Parathyroid adenoma (tissue), 2 donors: ENCODE data around the gene METTL22.

Experiments used
- H2AFZ ChIP-seq: fragments of 300-600 bp; sonication (generic); one replicate; pipeline ENCODE4 v1.7.0; 2017; ENCODE audit warnings: antibody characterized with exemption, mild to moderate bottlenecking
- H3K27ac ChIP-seq: fragments of 300-600 bp; sonication (generic); one replicate; pipeline ENCODE4 v1.7.0; 2017
- H3K27me3 ChIP-seq: fragments of 300-600 bp; sonication (generic); one replicate; pipeline ENCODE4 v1.7.0; 2017; ENCODE audit warnings: low read length; ENCODE audit not compliant: control insufficient read depth, insufficient read depth
- H3K36me3 ChIP-seq: fragments of 300-600 bp; sonication (generic); one replicate; pipeline ENCODE4 v1.7.0; 2017; ENCODE audit warnings: low read length; ENCODE audit not compliant: control insufficient read depth, insufficient read depth
- H3K4me1 ChIP-seq: fragments of 300-600 bp; sonication (generic); one replicate; pipeline ENCODE4 v1.7.0; 2017; ENCODE audit warnings: control low read depth
- H3K4me2 ChIP-seq: fragments of 300-600 bp; sonication (generic); one replicate; pipeline ENCODE4 v1.7.0; 2017; ENCODE audit warnings: low read length
- H3K4me3 ChIP-seq: fragments of 300-600 bp; sonication (generic); one replicate; pipeline ENCODE4 v1.7.0; 2017; ENCODE audit warnings: low read depth, low read length
- H3K79me2 ChIP-seq: fragments of 300-600 bp; sonication (generic); one replicate; pipeline ENCODE4 v1.7.0; 2017; ENCODE audit warnings: control low read depth
- H3K9ac ChIP-seq: fragments of 300-600 bp; sonication (generic); one replicate; pipeline ENCODE4 v1.7.0; 2017; ENCODE audit warnings: mild to moderate bottlenecking
- H3K9me3 ChIP-seq: fragments of 300-600 bp; sonication (generic); one replicate; pipeline ENCODE4 v1.7.0; 2017; ENCODE audit warnings: low read length; ENCODE audit not compliant: control insufficient read depth
- TF ChIP-seq, protein P1 (sequence below): fragments of 300-600 bp; sonication (generic); IDR thresholded peaks from one replicate; pipeline ENCODE4 v1.7.0; 2017; ENCODE audit warnings: antibody characterized with exemption, mild to moderate bottlenecking
- donor health status: primary hyperparathyroidism.

The METTL22 gene

DNA sequence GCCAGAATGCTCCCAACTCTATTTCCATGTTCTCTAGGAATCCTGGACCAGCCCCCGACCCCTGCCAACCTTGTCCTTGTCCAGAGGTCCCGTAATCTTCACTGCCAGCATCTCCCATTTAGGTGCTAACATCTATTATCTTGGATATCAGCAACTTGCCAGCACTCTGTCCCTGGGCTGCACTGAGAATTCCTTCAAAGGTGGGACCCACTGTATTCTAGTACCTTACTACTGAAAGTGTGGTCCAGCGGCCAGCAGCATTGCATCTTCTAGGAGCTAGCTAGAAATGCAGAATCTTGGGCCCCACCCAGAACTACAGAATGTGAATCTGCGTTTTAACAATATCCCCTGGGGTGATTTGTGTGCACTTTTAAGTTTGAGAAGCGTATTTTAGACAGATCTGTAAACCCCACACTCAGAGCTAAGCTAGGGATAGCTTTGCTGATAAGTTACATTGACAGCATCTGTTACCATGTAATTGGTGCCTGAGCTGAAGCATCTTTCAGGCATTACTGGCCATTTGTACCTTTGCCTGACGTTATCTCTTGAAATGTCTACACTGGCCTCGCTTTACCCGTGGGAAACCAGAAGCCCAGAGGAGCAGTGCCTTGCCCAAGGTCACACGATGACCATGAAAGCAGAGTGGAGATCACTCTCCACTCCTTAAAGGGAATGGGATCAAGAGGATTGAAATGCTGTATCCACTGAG lies 61.2 kb downstream of the METTL22 start:
- Histone ChIP-seq H3K79me2 (no peaks in the 10 kb centered on the region), H2AFZ (no peak overlapping the region), H3K27ac (no peak overlapping the region)

DNA sequence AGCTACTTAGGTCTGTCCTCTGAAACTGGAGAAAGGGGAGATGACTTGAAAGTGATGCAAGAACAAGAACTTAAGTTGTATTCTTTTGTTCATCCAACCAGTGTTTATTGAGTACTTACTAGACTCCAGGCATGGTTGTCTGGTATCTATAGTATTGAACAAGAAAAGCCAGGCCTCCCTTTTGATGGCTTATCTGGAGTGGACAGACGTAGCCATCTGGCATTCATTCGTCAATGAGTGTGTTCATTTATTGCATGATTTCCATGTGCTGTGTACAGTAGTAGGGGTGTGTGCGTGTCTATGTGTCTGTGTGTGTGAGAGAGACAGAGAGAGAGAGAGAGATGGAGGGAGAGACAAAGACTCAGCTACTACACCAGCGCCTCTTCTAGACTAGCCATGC lies 62.1 kb downstream of the METTL22 start:
- Histone ChIP-seq H3K27me3 (no peaks in the 10 kb centered on the region), H3K4me2 (no peak overlapping the region), H3K4me3 (no peak overlapping the region), H2AFZ (no peak overlapping the region), H3K79me2 (no peaks in the 10 kb centered on the region), H3K27ac (no peak overlapping the region), H3K36me3 (no peaks in the 10 kb centered on the region), H3K4me1 (peaks cover 4% of the 10 kb centered on the region), H3K9me3 (no peaks in the 10 kb centered on the region), H3K9ac (no peak overlapping the region)
- TF ChIP-seq, protein P1, sequence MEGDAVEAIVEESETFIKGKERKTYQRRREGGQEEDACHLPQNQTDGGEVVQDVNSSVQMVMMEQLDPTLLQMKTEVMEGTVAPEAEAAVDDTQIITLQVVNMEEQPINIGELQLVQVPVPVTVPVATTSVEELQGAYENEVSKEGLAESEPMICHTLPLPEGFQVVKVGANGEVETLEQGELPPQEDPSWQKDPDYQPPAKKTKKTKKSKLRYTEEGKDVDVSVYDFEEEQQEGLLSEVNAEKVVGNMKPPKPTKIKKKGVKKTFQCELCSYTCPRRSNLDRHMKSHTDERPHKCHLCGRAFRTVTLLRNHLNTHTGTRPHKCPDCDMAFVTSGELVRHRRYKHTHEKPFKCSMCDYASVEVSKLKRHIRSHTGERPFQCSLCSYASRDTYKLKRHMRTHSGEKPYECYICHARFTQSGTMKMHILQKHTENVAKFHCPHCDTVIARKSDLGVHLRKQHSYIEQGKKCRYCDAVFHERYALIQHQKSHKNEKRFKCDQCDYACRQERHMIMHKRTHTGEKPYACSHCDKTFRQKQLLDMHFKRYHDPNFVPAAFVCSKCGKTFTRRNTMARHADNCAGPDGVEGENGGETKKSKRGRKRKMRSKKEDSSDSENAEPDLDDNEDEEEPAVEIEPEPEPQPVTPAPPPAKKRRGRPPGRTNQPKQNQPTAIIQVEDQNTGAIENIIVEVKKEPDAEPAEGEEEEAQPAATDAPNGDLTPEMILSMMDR: no peak

More for the DNA sequence above, 61.2 kb downstream of the METTL22 start:
- H3K4me3 ChIP-seq: no peak overlapping the region
- TF ChIP-seq, protein P1: no peak
- H3K36me3 ChIP-seq: no peaks in the 10 kb centered on the region
- no peak overlapping the region for H3K9ac ChIP-seq
- no peaks in the 10 kb centered on the region for H3K9me3 ChIP-seq
- peaks cover 4% of the 10 kb centered on the region for H3K4me1 ChIP-seq
- H3K27me3 ChIP-seq: no peaks in the 10 kb centered on the region
- no peak overlapping the region for H3K4me2 ChIP-seq

DNA sequence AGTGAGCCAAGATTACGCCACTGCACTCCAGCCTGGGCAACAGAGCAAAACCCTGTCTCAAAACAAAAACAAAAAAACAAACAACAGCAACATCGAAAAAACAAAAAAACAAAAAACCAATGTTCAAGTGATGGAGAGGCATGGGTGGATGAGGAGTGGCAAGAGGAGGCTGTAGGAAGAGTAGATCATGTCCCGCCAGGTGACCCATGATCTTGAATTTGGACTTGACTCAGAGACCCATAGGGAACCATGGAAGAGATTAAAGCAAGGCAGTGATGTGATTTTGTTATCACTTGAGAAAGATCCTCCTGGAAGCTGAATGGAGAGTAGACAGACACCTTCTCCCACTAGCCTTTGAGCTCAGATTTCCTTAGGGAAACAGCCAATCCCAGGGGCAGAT lies 64.1 kb downstream of the METTL22 start:
- Histone ChIP-seq H2AFZ (peak overlapping the region; percentile 14), H3K4me2 (no peak overlapping the region), H3K4me1 (peaks cover 4% of the 10 kb centered on the region), H3K27me3 (no peaks in the 10 kb centered on the region), H3K4me3 (no peak overlapping the region), H3K9me3 (no peaks in the 10 kb centered on the region), H3K79me2 (no peaks in the 10 kb centered on the region), H3K9ac (no peak overlapping the region), H3K36me3 (no peaks in the 10 kb centered on the region), H3K27ac (no peak overlapping the region)
- TF ChIP-seq, protein P1: no peak

DNA sequence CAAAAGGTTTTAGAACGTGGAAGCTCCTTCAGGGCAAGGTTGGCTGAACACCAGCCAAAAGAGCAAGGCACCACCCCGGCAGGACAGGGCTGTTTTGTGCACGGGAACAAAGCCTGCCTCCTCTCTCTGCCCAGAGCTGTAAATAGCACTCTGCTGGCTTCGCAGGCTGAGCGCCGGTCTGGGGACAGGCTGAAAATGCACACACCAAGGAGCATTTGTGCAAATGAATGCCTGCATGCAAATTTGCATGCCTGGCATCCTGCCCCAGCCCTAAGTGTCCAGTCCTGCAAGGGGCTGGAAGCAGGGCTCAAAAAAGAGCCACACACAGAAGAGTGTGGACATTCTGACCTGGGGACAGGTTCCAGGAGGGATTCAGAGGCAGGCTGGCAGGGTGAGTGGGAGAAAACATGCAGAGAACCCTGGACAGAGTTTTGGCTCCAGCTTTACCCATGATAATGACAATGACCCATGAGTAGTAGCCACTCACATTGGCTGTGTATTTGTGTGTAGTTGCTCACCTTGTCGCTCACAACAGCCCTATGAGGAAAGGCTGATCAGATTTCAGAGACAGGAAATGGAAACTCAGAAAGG lies 64.6 kb downstream of the METTL22 start:
- no peak overlapping the region for H3K27ac ChIP-seq
- H3K4me1 ChIP-seq: peaks cover 4% of the 10 kb centered on the region
- H3K4me2 ChIP-seq: no peak overlapping the region
- H3K9ac ChIP-seq: no peak overlapping the region
- H3K79me2 ChIP-seq: no peaks in the 10 kb centered on the region
- no peaks in the 10 kb centered on the region for H3K9me3 ChIP-seq
- H3K36me3 ChIP-seq: no peaks in the 10 kb centered on the region
- H2AFZ ChIP-seq: peak overlapping the region; percentile 14
- H3K4me3 ChIP-seq: no peak overlapping the region
- TF ChIP-seq, protein P1: no peak
- H3K27me3 ChIP-seq: no peaks in the 10 kb centered on the region

DNA sequence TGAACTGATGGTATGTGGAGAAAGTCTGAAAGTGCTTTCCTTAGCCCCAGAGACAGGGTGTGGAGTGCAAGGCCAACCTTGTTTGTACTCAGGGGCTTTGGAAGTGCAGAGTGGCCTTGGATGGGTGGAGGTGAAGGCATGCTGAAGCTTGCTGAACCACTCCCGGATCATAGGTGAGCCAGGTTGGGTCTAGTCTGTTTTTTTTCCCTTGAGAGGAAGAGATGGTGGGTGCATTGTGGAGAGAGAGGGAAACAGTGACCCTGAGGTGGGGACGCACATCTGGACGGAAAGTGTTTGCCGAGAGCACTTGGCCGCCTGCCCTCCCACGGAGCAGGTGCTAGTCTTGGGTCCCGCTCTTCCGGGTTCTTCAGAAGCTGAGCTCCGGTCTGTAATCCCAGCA lies 65.4 kb downstream of the METTL22 start:
- H3K4me2 ChIP-seq: no peak overlapping the region
- no peak overlapping the region for H3K4me3 ChIP-seq
- TF ChIP-seq, protein P1: no peak
- no peak overlapping the region for H2AFZ ChIP-seq
- H3K36me3 ChIP-seq: no peaks in the 10 kb centered on the region
- no peaks in the 10 kb centered on the region for H3K27me3 ChIP-seq
- H3K9me3 ChIP-seq: no peaks in the 10 kb centered on the region
- no peaks in the 10 kb centered on the region for H3K79me2 ChIP-seq
- H3K27ac ChIP-seq: no peak overlapping the region
- peaks cover 4% of the 10 kb centered on the region for H3K4me1 ChIP-seq
- no peak overlapping the region for H3K9ac ChIP-seq
